Peyer's patch (tissue), 4 donors: ENCODE data around the gene TMEM72.

ENCODE experiments used
- POLR2A ChIP-seq, 2 donors: fragments of 450-650 bp; IDR thresholded peaks; one replicate each; pipeline ENCODE4 v1.5.1; 2017; ENCODE audit warnings: antibody characterized with exemption in 2 of 2, mild to moderate bottlenecking in 2 of 2, moderate library complexity in 2 of 2
- TF ChIP-seq, protein P1 (sequence below), 6 experiments: fragments of 450-650 bp in 4 of 6; fragments of 200-600 bp in 2 of 6; sonication (generic) in 1 of 6; IDR thresholded peaks; one replicate each; pipeline ENCODE4 v1.5.1; 2017 to 2019; ENCODE audit warnings: antibody characterized with exemption in 6 of 6, mild to moderate bottlenecking in 3 of 6, moderate library complexity in 1 of 6

DNA sequence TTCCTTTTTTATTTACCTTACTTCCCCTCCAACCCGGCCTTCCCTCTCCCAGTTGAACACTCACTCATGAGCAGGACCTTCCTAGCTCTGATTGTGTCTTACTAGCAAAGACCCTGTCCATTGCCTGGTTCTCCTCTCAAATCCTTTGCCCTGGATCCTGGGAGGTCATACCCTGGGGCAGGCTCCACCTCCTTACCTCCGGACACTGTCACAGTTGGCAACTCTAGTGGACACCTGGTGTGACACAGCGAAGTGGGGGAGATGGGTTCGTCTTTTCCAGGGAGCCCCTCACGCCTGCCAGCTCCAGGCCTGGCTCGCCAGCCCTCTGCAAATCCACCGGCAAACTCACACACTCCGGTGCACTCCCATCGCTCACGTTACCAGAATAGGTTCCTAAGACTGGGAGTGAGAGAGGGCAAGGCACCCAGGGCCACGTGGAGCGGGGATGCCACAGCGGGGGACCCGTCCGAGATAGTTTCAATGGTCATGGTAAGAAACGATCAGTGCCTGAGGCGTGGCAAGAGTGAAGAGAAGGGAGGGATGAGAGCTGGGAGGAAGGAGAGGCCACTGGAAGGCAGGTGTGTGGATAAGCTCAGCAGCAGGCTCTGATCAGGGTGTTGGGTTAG, 30.9 kb upstream of the TMEM72 start:
- no peak for TF ChIP-seq POLR2A (IDR thresholded peaks at IDR 0.05)
- TF ChIP-seq, protein P1, sequence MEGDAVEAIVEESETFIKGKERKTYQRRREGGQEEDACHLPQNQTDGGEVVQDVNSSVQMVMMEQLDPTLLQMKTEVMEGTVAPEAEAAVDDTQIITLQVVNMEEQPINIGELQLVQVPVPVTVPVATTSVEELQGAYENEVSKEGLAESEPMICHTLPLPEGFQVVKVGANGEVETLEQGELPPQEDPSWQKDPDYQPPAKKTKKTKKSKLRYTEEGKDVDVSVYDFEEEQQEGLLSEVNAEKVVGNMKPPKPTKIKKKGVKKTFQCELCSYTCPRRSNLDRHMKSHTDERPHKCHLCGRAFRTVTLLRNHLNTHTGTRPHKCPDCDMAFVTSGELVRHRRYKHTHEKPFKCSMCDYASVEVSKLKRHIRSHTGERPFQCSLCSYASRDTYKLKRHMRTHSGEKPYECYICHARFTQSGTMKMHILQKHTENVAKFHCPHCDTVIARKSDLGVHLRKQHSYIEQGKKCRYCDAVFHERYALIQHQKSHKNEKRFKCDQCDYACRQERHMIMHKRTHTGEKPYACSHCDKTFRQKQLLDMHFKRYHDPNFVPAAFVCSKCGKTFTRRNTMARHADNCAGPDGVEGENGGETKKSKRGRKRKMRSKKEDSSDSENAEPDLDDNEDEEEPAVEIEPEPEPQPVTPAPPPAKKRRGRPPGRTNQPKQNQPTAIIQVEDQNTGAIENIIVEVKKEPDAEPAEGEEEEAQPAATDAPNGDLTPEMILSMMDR (IDR thresholded peaks at IDR 0.05) = no peak
